GM21737 (cell line): ENCODE data around the gene RAB8B.

Source experiments
- ATAC-seq: cut with Tn5 transposase; IDR thresholded peaks from one replicate; pipeline ENCODE4 v1.9.1; 2021; ENCODE audit warnings: mild to moderate bottlenecking, moderate library complexity; ENCODE audit not compliant: unreplicated experiment

Gene RAB8B

GRCh38 chr15:63260791-63261190 is 71.4 kb downstream of the RAB8B start:
- no peak for ATAC-seq

GRCh38 chr15:63261311-63261710 is 71.9 kb downstream of the RAB8B start:
- ATAC-seq = no peak

- no peak for ATAC-seq
Measured at GRCh38 chr15:63263519-63263918, 74.1 kb downstream of the RAB8B start.

- ATAC-seq = no peak
Measured at GRCh38 chr15:63264688-63265293, 75.4 kb downstream of the RAB8B start.

- ATAC-seq = no peak
Measured at GRCh38 chr15:63274427-63274826, 85.0 kb downstream of the RAB8B start.

- no peak for ATAC-seq
Measured at GRCh38 chr15:63276342-63277037, 87.1 kb downstream of the RAB8B start.

- ATAC-seq = peak; percentile 78
Measured at GRCh38 chr15:63277038-63277892, 87.9 kb downstream of the RAB8B start, which contains the start of gene APH1B. APH1B (plus strand) TSS chr15:63277605; CDS start chr15:63277624, 19 bp downstream.

- no peak for ATAC-seq
Measured at GRCh38 chr15:63277893-63278456, 88.6 kb downstream of the RAB8B start.

- no peak for ATAC-seq
Measured at GRCh38 chr15:63283126-63283525, 93.7 kb downstream of the RAB8B start.

GRCh38 chr15:63284335-63284734 is 94.9 kb downstream of the RAB8B start:
- no peak for ATAC-seq

- no peak for ATAC-seq
Measured at GRCh38 chr15:63287109-63287508, 97.7 kb downstream of the RAB8B start.

- ATAC-seq = no peak
Measured at GRCh38 chr15:63288342-63288741, 98.9 kb downstream of the RAB8B start.

GRCh38 chr15:63288778-63289378 is 99.5 kb downstream of the RAB8B start:
- no peak for ATAC-seq

- ATAC-seq = no peak
Measured at GRCh38 chr15:63291507-63291906, 102.1 kb downstream of the RAB8B start.

- no peak for ATAC-seq
Measured at GRCh38 chr15:63292241-63292640, 102.8 kb downstream of the RAB8B start.

- ATAC-seq = no peak
Measured at GRCh38 chr15:63292771-63293170, 103.4 kb downstream of the RAB8B start.

- no peak for ATAC-seq
Measured at GRCh38 chr15:63294359-63294758, 105.0 kb downstream of the RAB8B start.

GRCh38 chr15:63295341-63295740 is 105.9 kb downstream of the RAB8B start:
- ATAC-seq = no peak

- ATAC-seq = no peak
Measured at GRCh38 chr15:63296195-63296594, 106.8 kb downstream of the RAB8B start.

GRCh38 chr15:63299943-63300575 is 110.7 kb downstream of the RAB8B start:
- ATAC-seq = no peak
